HEK293 (cell line): ENCODE results near the gene PRDX2.
A peak's percentile ranks its signal among the peaks of the same experiment; 100 is the strongest.

Source experiments
- CTCF ChIA-PET: fragments of 350-600 bp; formaldehyde crosslinking; extraction: SDS; loops from one replicate; lab custom pipeline; 2021; ENCODE audit warnings: antibody characterized with exemption; lab: Yijun Ruan, JAX
- POLR2A ChIA-PET: fragments of 300-600 bp; formaldehyde crosslinking; extraction: SDS; loops from one replicate; lab custom pipeline; 2020; ENCODE audit warnings: antibody characterized with exemption, inconsistent platforms; lab: Yijun Ruan, JAX
- H3K27ac ChIP-seq: fragments of 200-500 bp; sonication (Bioruptor generic); 2 replicates; pipeline ENCODE4 v1.5.1; 2014; ENCODE audit warnings: low read depth, low read length, control low read depth, inconsistent platforms; ENCODE audit errors: extremely low read depth
- H3K36me3 ChIP-seq, 2 experiments: fragments of 200-500 bp in 1 of 2; sonication (Bioruptor generic) in 1 of 2; 1 replicate in 1 of 2; 2 replicates in 1 of 2; pipeline ENCODE4 v1.5.1; 2014 to 2017; ENCODE audit warnings: inconsistent platforms in 2 of 2, low read length in 2 of 2; ENCODE audit not compliant: control insufficient read depth in 2 of 2, insufficient read depth in 1 of 2
- H3K4me1 ChIP-seq: fragments of 200-500 bp; sonication (Bioruptor generic); 2 replicates; pipeline ENCODE4 v1.5.1; 2014; ENCODE audit warnings: mild to moderate bottlenecking, low read length, inconsistent platforms; ENCODE audit not compliant: control insufficient read depth, insufficient read depth
- H3K4me3 ChIP-seq: 2 replicates; pipeline ENCODE4 v1.5.1; 2011; ENCODE audit warnings: low read depth, mild to moderate bottlenecking, control low read depth, low read length, moderate library complexity
- H3K9me3 ChIP-seq: fragments of 200-500 bp; sonication (Bioruptor generic); 2 replicates; pipeline ENCODE4 v1.5.1; 2014; ENCODE audit warnings: low read depth, low read length, inconsistent platforms; ENCODE audit not compliant: control insufficient read depth, insufficient read depth
- BCL11B ChIP-seq: fragments of 450-650 bp; formaldehyde crosslinking; IDR thresholded peaks from 2 replicates; pipeline ENCODE4 v1.5.1; 2016; ENCODE audit warnings: low read depth, missing biosample characterization, missing genetic modification characterization
- KLF16 ChIP-seq: fragments of 450-650 bp; formaldehyde crosslinking; IDR thresholded peaks from 2 replicates; pipeline ENCODE4 v1.5.1; 2017; ENCODE audit warnings: missing biosample characterization, missing genetic modification characterization
- OSR2 ChIP-seq: fragments of 450-650 bp; formaldehyde crosslinking; IDR thresholded peaks from 2 replicates; pipeline ENCODE4 v1.5.1; 2016; ENCODE audit warnings: missing biosample characterization, missing genetic modification characterization
- PATZ1 ChIP-seq: fragments of 450-650 bp; formaldehyde crosslinking; IDR thresholded peaks from 2 replicates; pipeline ENCODE4 v1.5.1; 2016; ENCODE audit warnings: missing biosample characterization, missing genetic modification characterization
- PRDM10 ChIP-seq: fragments of 450-650 bp; formaldehyde crosslinking; IDR thresholded peaks from 2 replicates; pipeline ENCODE4 v1.5.1; 2016; ENCODE audit warnings: missing biosample characterization, missing genetic modification characterization
- REST ChIP-seq: fragments of 450-650 bp; formaldehyde crosslinking; IDR thresholded peaks from 2 replicates; pipeline ENCODE4 v1.5.1; 2016; ENCODE audit warnings: missing biosample characterization, missing genetic modification characterization
- ZBTB17 ChIP-seq: fragments of 450-650 bp; formaldehyde crosslinking; IDR thresholded peaks from 2 replicates; pipeline ENCODE4 v1.5.1; 2016; ENCODE audit warnings: missing biosample characterization, missing genetic modification characterization
- ZBTB26 ChIP-seq: fragments of 450-650 bp; formaldehyde crosslinking; optimal IDR thresholded peaks from 2 replicates; pipeline ENCODE3; 2016; ENCODE audit warnings: missing biosample characterization, mild to moderate bottlenecking, missing genetic modification characterization
- ZFP37 ChIP-seq: fragments of 450-650 bp; formaldehyde crosslinking; IDR thresholded peaks from 2 replicates; pipeline ENCODE4 v1.5.1; 2016; ENCODE audit warnings: missing biosample characterization, missing genetic modification characterization
- ZFP41 ChIP-seq: fragments of 450-650 bp; formaldehyde crosslinking; IDR thresholded peaks from 2 replicates; pipeline ENCODE4 v1.5.1; 2016; ENCODE audit warnings: missing biosample characterization, missing genetic modification characterization, borderline replicate concordance
- ZNF221 ChIP-seq: fragments of 450-650 bp; formaldehyde crosslinking; IDR thresholded peaks from 2 replicates; pipeline ENCODE4 v1.5.1; 2017; ENCODE audit warnings: missing biosample characterization, missing genetic modification characterization, borderline replicate concordance
- ZNF280C ChIP-seq: fragments of 450-650 bp; formaldehyde crosslinking; IDR thresholded peaks from 2 replicates; pipeline ENCODE4 v1.5.1; 2016; ENCODE audit warnings: missing biosample characterization, missing genetic modification characterization
- ZNF449 ChIP-seq: fragments of 450-650 bp; formaldehyde crosslinking; IDR thresholded peaks from 2 replicates; pipeline ENCODE4 v1.5.1; 2017; ENCODE audit warnings: missing biosample characterization, mild to moderate bottlenecking, missing genetic modification characterization, moderate library complexity
- ZNF548 ChIP-seq: fragments of 450-650 bp; formaldehyde crosslinking; IDR thresholded peaks from 2 replicates; pipeline ENCODE4 v1.5.1; 2016; ENCODE audit warnings: missing biosample characterization, missing genetic modification characterization
- ZNF600 ChIP-seq: fragments of 450-650 bp; formaldehyde crosslinking; IDR thresholded peaks from 2 replicates; pipeline ENCODE4 v1.5.1; 2016; ENCODE audit warnings: missing biosample characterization, missing genetic modification characterization
- ZNF660 ChIP-seq: fragments of 450-650 bp; IDR thresholded peaks from 2 replicates; pipeline ENCODE4 v1.5.1; 2018; ENCODE audit warnings: missing biosample characterization, mild to moderate bottlenecking, missing genetic modification characterization
- ZNF785 ChIP-seq: fragments of 450-650 bp; formaldehyde crosslinking; IDR thresholded peaks from 2 replicates; pipeline ENCODE4 v1.5.1; 2016; ENCODE audit warnings: missing biosample characterization, missing genetic modification characterization
- ZNF792 ChIP-seq: fragments of 450-650 bp; formaldehyde crosslinking; IDR thresholded peaks from 2 replicates; pipeline ENCODE4 v1.5.1; 2016; ENCODE audit warnings: missing biosample characterization, missing genetic modification characterization

Gene PRDX2

GRCh38 chr19:12793290-12794195, 8.1 kb downstream of the PRDX2 start (continued):
- TF ChIP-seq ZNF785 (tag by site-specific recombination) (no peak), ZNF221 (no peak), OSR2 (tag by site-specific recombination) (no peak), ZNF449 (tag by site-specific recombination) (peak; percentile 48; the same call in 1 of the 2 replicates), ZNF600 (tag by site-specific recombination) (peak; percentile 21; the same call in 1 of the 2 replicates), ZBTB26 (tag by site-specific recombination) (peak; percentile 94), ZFP41 (tag by site-specific recombination) (no peak), PRDM10 (tag by site-specific recombination) (peak; percentile 87)

GRCh38 chr19:12792853-12793289, 8.7 kb downstream of the PRDX2 start:
- Histone ChIP-seq H3K4me1 (peaks cover 21% of the 10 kb centered on the region), H3K9me3 (no peaks in the 10 kb centered on the region), H3K36me3 (peaks cover 5 to 6% of the 10 kb centered on the region in 2 experiments; a peak in 2 of 3 replicates), H3K4me3 (peak overlapping the region; percentile 43), H3K27ac (peak overlapping the region; percentile 58; the same call in 1 of the 2 replicates)
- CTCF ChIA-PET = interaction anchor here (0.5 to 16.5 kb wide), 5 partner anchors 15 to 75 kb away, joined by 3 to 386 read pairs (median 3); partner anchors contain the start of gene HOOK2
- POLR2A ChIA-PET = interaction anchor here (0.5 to 3.6 kb wide), 15 partner anchors 8 to 121 kb away, joined by 3 to 42 read pairs (median 7); partner anchors contain the start of genes DHPS, DNASE2, FBXW9 and PRDX2
- TF ChIP-seq PATZ1 (tag by site-specific recombination) = peak; percentile 80
- 0 out of 2 replicates have a peak, but pooled peaks have one; percentile 8 for TF ChIP-seq ZNF660 (tag by site-specific recombination)
- no peak for TF ChIP-seq KLF16 (tag by site-specific recombination)
- TF ChIP-seq ZNF548 (tag by site-specific recombination) = no peak
- no peak for TF ChIP-seq REST (tag by site-specific recombination)
- TF ChIP-seq ZFP37 (tag by site-specific recombination) = peak; percentile 22; the same call in 1 of the 2 replicates
- no peak for TF ChIP-seq ZNF280C (tag by site-specific recombination)
- peak; percentile 24; the same call in 1 of the 2 replicates for TF ChIP-seq BCL11B (tag by site-specific recombination)
- TF ChIP-seq ZNF792 (tag by site-specific recombination) = 0 out of 2 replicates have a peak, but pooled peaks have one; percentile 52
- peak; percentile 47; the same call in 1 of the 2 replicates for TF ChIP-seq ZBTB17
